Measurements from ENCODE around the gene CHURC1.
"Not testable (repeated sequence)": the region's sequence is repeated elsewhere in the genome, so short reads cannot be mapped to it uniquely, and the experiment has no call there.

The CHURC1 gene

DNA sequence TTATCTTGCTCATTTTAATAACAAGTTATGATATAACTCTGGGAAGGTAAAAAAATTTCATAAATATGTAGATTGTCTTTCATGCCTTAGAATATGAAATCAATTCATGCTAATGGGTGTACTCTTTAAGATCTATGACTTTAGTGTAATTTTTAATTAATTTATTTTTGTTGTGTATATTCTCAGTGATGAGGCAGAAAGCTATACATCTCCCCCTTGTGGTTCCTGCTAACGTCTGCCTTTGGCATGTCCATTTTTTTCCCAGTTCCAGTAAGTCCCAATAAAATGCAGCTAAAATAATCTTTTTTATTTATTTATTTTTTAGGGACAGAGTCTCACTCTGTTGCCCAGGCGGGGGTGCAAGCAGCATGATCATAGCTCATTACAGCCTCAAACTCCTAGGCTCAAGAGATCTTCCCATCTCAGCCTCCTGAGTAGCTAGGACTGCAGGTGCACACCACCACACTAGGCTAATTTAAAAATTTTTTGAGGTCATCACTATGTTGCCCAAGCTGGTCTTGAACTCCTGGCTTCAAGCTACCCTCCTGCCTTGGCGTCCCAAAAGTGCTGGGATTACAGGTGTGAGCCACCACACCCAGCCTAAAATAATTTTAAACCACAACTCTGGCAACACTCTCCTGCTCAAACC, 3.3 kb upstream of the CHURC1 start:
- no peak for DNase-seq (ENCODE audit: low read depth)

- DNase-seq (ENCODE audit: low read depth), result no peak
These were observed 2.0 kb upstream of the CHURC1 start for GRCh38 chr14:64912261-64912660.

DNA sequence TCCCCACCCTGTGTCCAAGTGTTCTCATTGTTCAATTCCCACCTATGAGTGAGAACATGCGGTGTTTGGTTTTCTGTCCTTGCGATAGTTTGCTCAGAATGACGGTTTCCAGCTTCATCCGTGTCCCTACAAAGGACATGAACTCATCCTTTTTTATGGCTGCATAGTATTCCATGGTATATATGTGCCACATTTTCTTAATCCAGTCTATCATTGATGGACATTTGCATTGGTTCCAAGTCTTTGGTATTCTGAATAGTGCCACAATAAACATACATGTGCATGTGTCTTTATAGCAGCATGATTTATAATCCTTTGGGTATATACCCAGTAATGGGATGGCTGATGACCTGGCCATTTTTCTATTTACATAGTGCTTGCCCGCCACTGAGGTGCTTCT, 778 bp upstream of the CHURC1 start:
- DNase-seq (ENCODE audit: low read depth), result not testable (repeated sequence)

- DNase-seq (ENCODE audit: low read depth), result no peak
These were observed 772 bp downstream of the CHURC1 start for GRCh38 chr14:64915029-64915424.

- DNase-seq (ENCODE audit: low read depth), result no peak
These were observed 1.5 kb downstream of the CHURC1 start for GRCh38 chr14:64915797-64916196.

GRCh38 chr14:64918216-64918615, 4.0 kb downstream of the CHURC1 start:
- DNase-seq (ENCODE audit: low read depth), result no peak

DNA sequence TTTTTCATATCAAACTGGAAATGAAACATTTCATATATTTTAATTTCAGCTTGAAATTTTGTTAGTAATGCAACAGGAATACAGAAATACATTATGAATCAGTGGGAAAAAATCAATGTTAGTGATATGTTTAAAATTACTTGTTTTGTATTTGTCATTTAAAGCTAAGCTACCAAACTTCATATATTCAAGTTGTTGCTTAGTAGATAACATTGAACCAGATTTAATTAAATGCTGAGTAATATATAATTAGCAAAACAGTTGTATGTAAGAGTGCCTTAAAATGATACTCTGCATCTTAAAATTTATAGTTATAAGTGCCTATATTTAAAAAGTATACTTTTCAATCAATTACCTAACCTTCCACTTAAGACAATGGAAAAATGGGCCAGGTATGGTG, 5.0 kb downstream of the CHURC1 start:
- DNase-seq (ENCODE audit: low read depth), result no peak

DNA sequence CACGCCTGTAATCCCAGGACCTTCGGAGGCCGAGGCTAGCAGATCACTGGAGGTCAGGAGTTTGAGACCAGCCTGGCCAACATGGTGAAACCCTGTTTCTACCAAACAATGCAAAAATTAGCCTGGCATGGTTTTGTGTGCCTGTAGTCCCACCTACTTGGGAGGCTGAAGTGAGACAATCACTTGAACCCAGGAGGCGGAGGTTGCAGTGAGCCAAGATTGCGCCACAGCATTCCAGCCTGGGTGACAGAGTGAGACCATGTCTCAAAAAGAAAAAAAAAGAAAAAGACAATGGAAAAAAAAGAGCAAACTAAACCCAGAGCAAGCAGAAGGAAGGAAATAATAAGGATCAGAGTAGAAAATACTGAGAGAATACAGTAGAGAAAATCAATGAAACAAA, 5.4 kb downstream of the CHURC1 start:
- DNase-seq (ENCODE audit: low read depth), result no peak

GRCh38 chr14:64920465-64920864, 6.2 kb downstream of the CHURC1 start:
- DNase-seq (ENCODE audit: low read depth), result no peak

DNA sequence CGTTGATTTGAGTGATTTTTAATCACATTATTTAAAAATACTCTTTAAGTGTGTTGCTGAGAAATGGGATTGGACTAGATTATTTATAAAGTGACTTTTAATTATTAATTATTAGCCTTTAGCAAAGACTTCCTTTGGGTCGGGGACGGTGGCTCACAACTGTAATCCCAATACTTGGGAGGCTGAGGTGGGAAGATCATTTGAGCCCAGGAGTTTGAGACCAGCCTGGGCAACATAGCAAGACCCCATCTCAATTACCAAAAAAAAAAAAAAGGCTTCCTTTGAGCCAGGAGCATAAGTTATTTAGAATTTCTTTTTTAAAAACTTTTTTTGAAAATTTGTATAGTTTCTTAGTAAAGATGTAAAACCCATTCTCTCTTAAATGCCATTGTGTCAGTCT, 8.8 kb downstream of the CHURC1 start:
- DNase-seq (ENCODE audit: low read depth), result no peak

- no peak for DNase-seq (ENCODE audit: low read depth)
These were observed 12.2 kb downstream of the CHURC1 start for GRCh38 chr14:64926398-64926995.

- DNase-seq (ENCODE audit: low read depth), result no peak
These were observed 12.8 kb downstream of the CHURC1 start for GRCh38 chr14:64927031-64927430.

GRCh38 chr14:64928239-64929013, 14.2 kb downstream of the CHURC1 start:
- no peak for DNase-seq (ENCODE audit: low read depth)

- DNase-seq (ENCODE audit: low read depth), result no peak
These were observed 14.7 kb downstream of the CHURC1 start for GRCh38 chr14:64929014-64929359.

GRCh38 chr14:64930085-64930843, 16.0 kb downstream of the CHURC1 start:
- no peak for DNase-seq (ENCODE audit: low read depth)

GRCh38 chr14:64931123-64931522, 16.9 kb downstream of the CHURC1 start:
- no peak for DNase-seq (ENCODE audit: low read depth)

GRCh38 chr14:64932231-64932630, 18.0 kb downstream of the CHURC1 start:
- no peak for DNase-seq (ENCODE audit: low read depth)

- no peak for DNase-seq (ENCODE audit: low read depth)
These were observed 20.2 kb downstream of the CHURC1 start for GRCh38 chr14:64934338-64934929.

DNA sequence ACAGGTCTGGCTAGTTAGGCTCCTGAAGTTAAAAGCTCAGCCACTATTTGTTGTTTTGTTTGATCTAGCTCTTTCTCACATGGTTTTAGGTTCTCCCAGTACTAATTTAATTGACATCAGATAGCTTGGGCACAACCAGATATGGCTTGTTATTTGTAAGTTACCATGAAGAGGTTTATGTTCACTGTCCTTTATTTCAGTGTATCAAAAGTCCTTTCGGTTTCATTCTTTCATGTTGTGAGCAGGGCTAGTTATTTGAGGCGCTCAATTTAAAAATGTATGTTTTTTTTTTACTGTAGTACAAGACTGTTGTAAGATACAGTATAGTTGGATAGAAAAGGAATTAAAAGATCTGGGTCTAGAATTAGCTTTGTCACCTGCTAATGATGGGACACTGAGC, 21.3 kb downstream of the CHURC1 start:
- no peak for DNase-seq (ENCODE audit: low read depth)

DNA sequence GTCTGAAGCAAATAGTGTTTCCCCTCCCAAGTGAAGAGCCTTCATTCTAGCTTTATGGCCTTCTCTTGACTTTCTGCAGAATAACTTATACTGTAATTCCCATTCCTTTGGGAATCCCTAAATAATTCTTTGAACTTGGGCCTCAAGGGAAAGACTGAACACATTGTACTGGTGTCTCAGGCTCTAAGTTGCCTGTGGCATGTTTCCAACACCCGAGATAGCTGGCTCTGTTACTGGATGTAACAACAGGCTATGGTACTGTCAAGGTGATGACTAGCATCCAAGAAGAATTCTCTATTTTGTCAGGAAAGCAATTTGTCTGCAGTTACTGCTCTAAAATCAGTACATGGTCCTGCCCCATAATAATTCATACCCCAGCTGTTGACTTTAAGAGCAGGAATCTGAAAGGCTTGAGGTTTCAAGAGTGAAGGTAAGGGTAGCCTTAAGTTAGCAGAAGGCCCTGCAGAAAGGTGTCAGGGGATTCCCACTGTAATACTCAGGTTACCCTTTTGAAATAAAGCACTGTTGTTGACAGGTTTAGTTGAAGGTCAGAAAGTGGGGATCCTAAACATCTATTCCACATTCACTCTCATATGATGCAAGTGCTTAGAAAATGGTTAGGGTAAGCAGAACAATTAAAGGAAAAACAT, 23.0 kb downstream of the CHURC1 start:
- no peak for DNase-seq (ENCODE audit: low read depth)

- DNase-seq (ENCODE audit: low read depth), result no peak
These were observed 23.6 kb downstream of the CHURC1 start for GRCh38 chr14:64937821-64938193.
